Stimulated activated CD4-positive, alpha-beta T cell treated with anti-CD3 and anti-CD28 coated beads, Interleukin-12 subunit alpha, Interleukin-12 subunit beta, amount 100 ng/mL, for 24 hours (primary cell): ENCODE data around the gene DOK5.

Experiments
- DNase-seq, 2 experiments: peaks; one replicate each; pipeline ENCODE4 v3.0.0-alpha.2; 2020; ENCODE audit warnings: low read depth in 2 of 2

Gene DOK5

GRCh38 chr20:54557806-54558590 is 82.6 kb downstream of the DOK5 start:
- DNase-seq, result no peak

GRCh38 chr20:54559890-54560289 is 84.5 kb downstream of the DOK5 start:
- DNase-seq, result no peak

- no peak for DNase-seq
These were observed 85.0 kb downstream of the DOK5 start for GRCh38 chr20:54560357-54560756.

- DNase-seq, result no peak
These were observed 89.9 kb downstream of the DOK5 start for GRCh38 chr20:54565255-54565654.

- DNase-seq, result no peak
These were observed 90.8 kb downstream of the DOK5 start for GRCh38 chr20:54566031-54566688.

GRCh38 chr20:54570561-54570960 is 95.2 kb downstream of the DOK5 start:
- no peak for DNase-seq

- no peak for DNase-seq
These were observed 97.5 kb downstream of the DOK5 start for GRCh38 chr20:54572665-54573435.

- no peak for DNase-seq
These were observed 98.4 kb downstream of the DOK5 start for GRCh38 chr20:54573838-54574237.

GRCh38 chr20:54576518-54576917 is 101.1 kb downstream of the DOK5 start:
- DNase-seq, result no peak

- DNase-seq, result no peak
These were observed 102.2 kb downstream of the DOK5 start for GRCh38 chr20:54577637-54578036.

GRCh38 chr20:54585217-54585616 is 109.8 kb downstream of the DOK5 start:
- no peak for DNase-seq

GRCh38 chr20:54587408-54587807 is 112.0 kb downstream of the DOK5 start:
- DNase-seq, result no peak

GRCh38 chr20:54589402-54590030 is 114.1 kb downstream of the DOK5 start:
- no peak for DNase-seq

GRCh38 chr20:54590856-54591255 is 115.5 kb downstream of the DOK5 start:
- no peak for DNase-seq

GRCh38 chr20:54596651-54597050 is 121.3 kb downstream of the DOK5 start:
- DNase-seq, result no peak

GRCh38 chr20:54598352-54598751 is 123.0 kb downstream of the DOK5 start:
- DNase-seq, result no peak

- no peak for DNase-seq
These were observed 125.2 kb downstream of the DOK5 start for GRCh38 chr20:54600634-54601033.

- no peak for DNase-seq
These were observed 126.6 kb downstream of the DOK5 start for GRCh38 chr20:54601831-54602515.

GRCh38 chr20:54605319-54605718 is 129.9 kb downstream of the DOK5 start:
- no peak for DNase-seq

GRCh38 chr20:54606380-54606779 is 131.0 kb downstream of the DOK5 start:
- no peak for DNase-seq

- DNase-seq, result no peak
These were observed 132.8 kb downstream of the DOK5 start for GRCh38 chr20:54608039-54608745.
